Measurements from ENCODE around the gene EEIG2.

DNA sequence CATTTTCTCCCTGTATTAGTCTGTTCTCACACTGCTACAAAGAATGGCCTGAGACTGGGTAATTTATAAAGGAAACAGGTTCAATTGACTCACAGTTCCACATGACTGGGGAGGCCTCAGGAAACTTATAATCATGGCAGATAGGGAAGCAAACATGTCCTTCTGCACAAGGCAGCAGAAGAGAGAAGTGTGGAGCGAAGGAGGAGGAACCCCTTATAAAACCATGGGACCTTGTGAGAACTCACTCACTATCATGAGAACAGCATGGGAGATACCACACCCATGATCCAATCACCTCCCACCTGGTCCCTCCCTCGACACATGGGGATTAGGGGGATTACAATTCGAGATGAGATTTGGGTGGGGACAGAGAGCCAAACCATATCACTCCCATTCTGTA, 35.2 kb upstream of the EEIG2 start:
- TF ChIP-seq REST (IDR thresholded peaks at IDR 0.05; ENCODE audit: borderline replicate concordance) (no peak), REST (CRISPR knock-in tag; IDR thresholded peaks at IDR 0.05; ENCODE audit: low read depth) (no peak), SMC3 (conservative IDR thresholded peaks at IDR 0.05; ENCODE audit: insufficient read depth, low read depth, low read length) (no peak), DIDO1 (tag; IDR thresholded peaks at IDR 0.05; ENCODE audit: low read depth) (no peak), MEIS2 (IDR thresholded peaks at IDR 0.05; ENCODE audit: partially characterized antibody) (no peak), POLR2A (conservative IDR thresholded peaks at IDR 0.05) (no peak)

Data from K562 (cell line).